HL-60 (cell line): ENCODE measurements around the gene KMT2A.

Experiments used
- DNase-seq, 2 experiments: peaks; one replicate each; pipeline ENCODE4 v3.0.0-alpha.2; 2010 to 2020; ENCODE audit warnings: low read depth in 1 of 2, low spot score in 1 of 2
- H3K27ac ChIP-seq: fragments of 250-450 bp; sonication (Bioruptor Pico); replicated peaks from 2 replicates; pipeline ENCODE4 v1.5.1; 2020; ENCODE audit warnings: mild to moderate bottlenecking, moderate library complexity
- H3K27me3 ChIP-seq: fragments of 250-450 bp; sonication (Bioruptor Pico); 2 replicates; pipeline ENCODE4 v1.5.1; 2021; ENCODE audit warnings: mild to moderate bottlenecking, moderate library complexity; ENCODE audit not compliant: insufficient read depth, poor library complexity, severe bottlenecking
- H3K4me3 ChIP-seq: replicated peaks from 2 replicates; pipeline ENCODE4 v1.5.1; 2011; ENCODE audit warnings: mild to moderate bottlenecking, control low read depth, low read length; ENCODE audit not compliant: insufficient read depth
- CTCF ChIP-seq: IDR thresholded peaks from one replicate; pipeline ENCODE4 v1.5.1; 2011; ENCODE audit warnings: low read length, control low read depth, inconsistent platforms; ENCODE audit not compliant: insufficient read depth
- GABPA ChIP-seq: IDR thresholded peaks from 2 replicates; pipeline ENCODE4 v1.6.1; 2012; ENCODE audit warnings: low read depth
- POLR2AphosphoS5 ChIP-seq: IDR thresholded peaks from 2 replicates; pipeline ENCODE4 v1.6.1; 2012; ENCODE audit warnings: low read depth
- REST ChIP-seq: IDR thresholded peaks from 2 replicates; pipeline ENCODE4 v1.6.1; 2012; ENCODE audit warnings: low read depth; ENCODE audit not compliant: insufficient replicate concordance
- SPI1 ChIP-seq: IDR thresholded peaks from 2 replicates; pipeline ENCODE4 v1.6.1; 2012; ENCODE audit warnings: low read depth, mild to moderate bottlenecking, borderline replicate concordance
- long read RNA-seq: library from polyadenylated mRNA; unstranded; transcript quantifications from one replicate; pipeline ENCODE4 v2.0.0, GENCODE V29; 2020

Gene KMT2A
- long read RNA-seq, partial matches to known transcripts: 10 of 29 reads
- long read RNA-seq, other reads (novel, unspliced or antisense): 19 of 29 reads

GRCh38 chr11:118435893-118436624 lies at the start of gene KMT2A:
Gene KMT2A, plus strand, starts transcription at chr11:118436492. Its CDS starts 21 bp downstream, at chr11:118436513.
- DNase-seq: peak; percentile 92 to 97
- peak within 1 kb of the TSS; percentile 96 for H3K4me3 ChIP-seq
- TF ChIP-seq REST: peak; percentile 33
- TF ChIP-seq SPI1: peak; percentile 46; the same call in 1 of the 2 replicates
- TF ChIP-seq GABPA: peak; percentile 37
- peak; percentile 40; the same call in 1 of the 2 replicates for TF ChIP-seq POLR2AphosphoS5
- no peak for TF ChIP-seq CTCF
- H3K27ac ChIP-seq: peak within 1 kb of the TSS; percentile 79
- H3K27me3 ChIP-seq: no peaks in the 10 kb centered on the region

- TF ChIP-seq POLR2AphosphoS5 (no peak), SPI1 (no peak), REST (no peak), GABPA (no peak), CTCF (no peak)
- no peak for DNase-seq
- no peak overlapping the region for H3K4me3 ChIP-seq
- no peak overlapping the region for H3K27ac ChIP-seq
- H3K27me3 ChIP-seq: no peaks in the 10 kb centered on the region
Measured at GRCh38 chr11:118396097-118396501, 40.2 kb upstream of the KMT2A start.

- Histone ChIP-seq H3K4me3 (no peak overlapping the region), H3K27me3 (no peaks in the 10 kb centered on the region), H3K27ac (no peak overlapping the region)
- DNase-seq: no peak
- no peak for TF ChIP-seq REST
- no peak for TF ChIP-seq POLR2AphosphoS5
- TF ChIP-seq CTCF: no peak
- TF ChIP-seq SPI1: no peak
Measured at GRCh38 chr11:118397448-118397847, 38.8 kb upstream of the KMT2A start.
